GM23338 (cell line): ENCODE data around the gene IGFBPL1. TPM values are rescaled to one million over a fixed set of nuclear protein-coding genes. Genes with fewer than 3 reads are reported as not detected.

Experiments
- ATAC-seq: fragments of 200-7000 bp; cut with Tn5 transposase; 3 replicates; pipeline ENCODE4 v1.9.1; 2020
- DNase-seq: peaks from one replicate; pipeline ENCODE4 v3.0.0-alpha.2; 2015; ENCODE audit warnings: low spot score
- H2AFZ ChIP-seq: fragments of 200-600 bp; sonication (generic); 2 replicates; pipeline ENCODE4 v1.8.0; 2016; ENCODE audit warnings: antibody characterized with exemption, mild to moderate bottlenecking, moderate library complexity
- H3F3A ChIP-seq: fragments of 200-600 bp; sonication (generic); replicated peaks from 2 replicates; pipeline ENCODE4 v1.8.0; 2017; ENCODE audit warnings: antibody characterized with exemption, mixed run types, low read depth
- H3K27ac ChIP-seq: fragments of 200-600 bp; sonication (generic); 2 replicates; pipeline ENCODE4 v1.6.1; 2016; ENCODE audit warnings: low read depth
- H3K27me3 ChIP-seq: fragments of 200-600 bp; sonication (generic); 2 replicates; pipeline ENCODE4 v1.8.0; 2016; ENCODE audit warnings: mild to moderate bottlenecking, mixed run types, moderate library complexity; ENCODE audit not compliant: insufficient read depth
- H3K36me3 ChIP-seq: fragments of 200-600 bp; sonication (generic); 2 replicates; pipeline ENCODE4 v1.8.0; 2016; ENCODE audit warnings: mild to moderate bottlenecking; ENCODE audit not compliant: insufficient read depth
- H3K4me1 ChIP-seq: fragments of 200-600 bp; sonication (generic); 2 replicates; pipeline ENCODE4 v1.8.0; 2016; ENCODE audit warnings: mild to moderate bottlenecking, moderate library complexity; ENCODE audit not compliant: insufficient read depth
- H3K4me2 ChIP-seq: fragments of 200-600 bp; sonication (generic); 2 replicates; pipeline ENCODE4 v1.7.1; 2017; ENCODE audit warnings: mixed run types
- H3K4me3 ChIP-seq: fragments of 200-600 bp; sonication (generic); 2 replicates; pipeline ENCODE4 v1.6.1; 2016; ENCODE audit warnings: mixed run types
- H3K79me2 ChIP-seq: fragments of 200-600 bp; sonication (generic); replicated peaks from 2 replicates; pipeline ENCODE4 v1.8.0; 2017; ENCODE audit warnings: mild to moderate bottlenecking; ENCODE audit not compliant: insufficient read depth
- H3K9me2 ChIP-seq: fragments of 200-600 bp; sonication (generic); 2 replicates; pipeline ENCODE4 v1.8.0; 2017; ENCODE audit not compliant: insufficient read depth
- H4K20me1 ChIP-seq: fragments of 200-600 bp; sonication (generic); replicated peaks from 2 replicates; pipeline ENCODE4 v1.8.0; 2017; ENCODE audit warnings: mild to moderate bottlenecking; ENCODE audit not compliant: insufficient read depth
- H3K27ac Mint-ChIP-seq: 2 replicates; pipeline ENCODE4 v1.8.0; 2020; ENCODE audit warnings: inconsistent platforms, mild to moderate bottlenecking, moderate library complexity, mixed read lengths
- H3K27me3 Mint-ChIP-seq: 3 replicates; pipeline ENCODE4 v1.8.0; 2022; ENCODE audit warnings: low read depth, mild to moderate bottlenecking, moderate library complexity, mixed read lengths, inconsistent platforms; ENCODE audit not compliant: insufficient read depth, poor library complexity
- H3K36me3 Mint-ChIP-seq: 3 replicates; pipeline ENCODE4 v1.8.0; 2021; ENCODE audit warnings: low read depth, mild to moderate bottlenecking, inconsistent platforms, moderate library complexity, mixed read lengths
- H3K4me1 Mint-ChIP-seq: 3 replicates; pipeline ENCODE4 v1.8.0; 2020; ENCODE audit warnings: mild to moderate bottlenecking, inconsistent platforms, mixed read lengths
- H3K4me3 Mint-ChIP-seq: 3 replicates; pipeline ENCODE4 v1.8.0; 2021; ENCODE audit warnings: moderate library complexity, mild to moderate bottlenecking, inconsistent platforms, mixed read lengths
- H3K9me3 Mint-ChIP-seq: 3 replicates; pipeline ENCODE4 v1.8.0; 2020; ENCODE audit warnings: moderate library complexity, mild to moderate bottlenecking, inconsistent platforms, mixed read lengths
- CREB1 ChIP-seq: fragments of 250-450 bp; sonication (Bioruptor Pico); IDR thresholded peaks from 2 replicates; pipeline ENCODE4 v1.5.0; 2020; ENCODE audit warnings: low read depth, mild to moderate bottlenecking, moderate library complexity
- JUNB ChIP-seq: IDR thresholded peaks from one replicate; pipeline ENCODE4 v1.6.1; 2016; ENCODE audit warnings: antibody characterized with exemption; ENCODE audit not compliant: unreplicated experiment
- POLR2AphosphoS5 ChIP-seq: IDR thresholded peaks from 2 replicates; pipeline ENCODE4 v1.6.1; 2016; ENCODE audit warnings: antibody characterized with exemption, low read depth
- REST ChIP-seq: IDR thresholded peaks from one replicate; pipeline ENCODE4 v1.6.1; 2018; ENCODE audit warnings: antibody characterized with exemption; ENCODE audit not compliant: unreplicated experiment
- STAT1 ChIP-seq: IDR thresholded peaks from one replicate; pipeline ENCODE4 v1.6.1; 2016; ENCODE audit warnings: antibody characterized with exemption; ENCODE audit not compliant: unreplicated experiment
- ZNF114 ChIP-seq: fragments of 250-450 bp; sonication (Bioruptor Pico); IDR thresholded peaks from 2 replicates; pipeline ENCODE4 v1.5.0; 2020; ENCODE audit warnings: mild to moderate bottlenecking, moderate library complexity
- ZNF331 ChIP-seq: fragments of 250-450 bp; sonication (Bioruptor Pico); IDR thresholded peaks from 2 replicates; pipeline ENCODE4 v1.5.0; 2020; ENCODE audit warnings: low read depth, mild to moderate bottlenecking, moderate library complexity
- ZNF462 ChIP-seq: fragments of 250-450 bp; sonication (Bioruptor Pico); IDR thresholded peaks from 2 replicates; pipeline ENCODE4 v1.5.0; 2020; ENCODE audit warnings: mild to moderate bottlenecking, moderate library complexity
- polyA plus RNA-seq: library from polyadenylated mRNA; unstranded; fragments of >200 nt; fragmentation: Nextera tagmentation; extraction: Ambion mirVana; gene quantifications from 2 replicates; pipeline ENCODE4 v1.2.1, GENCODE V29; 2016
- total RNA-seq: library from RNA; depleted of rRNA; stranded (reverse); fragments of >200 nt; shearing (Covaris generic); gene quantifications from 2 replicates; pipeline ENCODE4 v1.2.3, GENCODE V29; 2014

Gene IGFBPL1
- total and polyA plus RNA-seq, 2 experiments from 2014 or later: 9.4 to 75.6 TPM

GRCh38 chr9:38439291-38439915, 15.1 kb upstream of the IGFBPL1 start:
- Histone ChIP-seq H2AFZ (no peak overlapping the region), H3F3A (no peaks in the 10 kb centered on the region), H3K79me2 (no peaks in the 10 kb centered on the region), H3K4me1 (peaks cover 4% of the 10 kb centered on the region), H3K36me3 (no peaks in the 10 kb centered on the region), H3K9me2 (0 out of 2 replicates have a peak, but pooled peaks cover 6% of the 10 kb centered on the region), H4K20me1 (no peaks in the 10 kb centered on the region; the same call in 1 of the 2 replicates), H3K27ac (no peak overlapping the region), H3K4me2 (no peak overlapping the region), H3K4me3 (no peak overlapping the region), H3K27me3 (no peaks in the 10 kb centered on the region)
- TF ChIP-seq ZNF114 (CRISPR knock-in tag): no peak
- TF ChIP-seq REST: no peak
- no peak for TF ChIP-seq ZNF331
- no peak for TF ChIP-seq POLR2AphosphoS5
- DNase-seq: no peak
- Mint-ChIP-seq H3K4me3 (no peak overlapping the region), H3K36me3 (no peaks in the 10 kb centered on the region), H3K27me3 (peaks cover 9% of the 10 kb centered on the region), H3K27ac (no peak overlapping the region), H3K4me1 (peaks cover 5% of the 10 kb centered on the region), H3K9me3 (no peaks in the 10 kb centered on the region; the same call in 2 of the 3 replicates)
- no peak for ATAC-seq

- Histone ChIP-seq H4K20me1 (no peaks in the 10 kb centered on the region; the same call in 1 of the 2 replicates), H3K4me3 (no peak overlapping the region), H3K27me3 (no peaks in the 10 kb centered on the region), H3K36me3 (no peaks in the 10 kb centered on the region), H3F3A (no peaks in the 10 kb centered on the region), H2AFZ (peak overlapping the region; percentile 43; the same call in 1 of the 2 replicates), H3K4me1 (peaks cover 7% of the 10 kb centered on the region), H3K9me2 (0 out of 2 replicates have a peak, but pooled peaks cover 6% of the 10 kb centered on the region), H3K27ac (no peak overlapping the region), H3K79me2 (no peaks in the 10 kb centered on the region), H3K4me2 (no peak overlapping the region)
- Mint-ChIP-seq H3K9me3 (no peaks in the 10 kb centered on the region; the same call in 2 of the 3 replicates), H3K27me3 (peaks cover 11% of the 10 kb centered on the region), H3K36me3 (no peaks in the 10 kb centered on the region), H3K27ac (no peak overlapping the region), H3K4me1 (peaks cover 17% of the 10 kb centered on the region), H3K4me3 (no peak overlapping the region)
- DNase-seq (no peak), ATAC-seq (no peak)
- TF ChIP-seq POLR2AphosphoS5: no peak
- TF ChIP-seq ZNF462 (CRISPR knock-in tag): no peak
- no peak for TF ChIP-seq STAT1
- no peak for TF ChIP-seq JUNB
- TF ChIP-seq CREB1: no peak
Observed at GRCh38 chr9:38437193-38437823, 13.1 kb upstream of the IGFBPL1 start.
